ENCODE data around the gene NPC2. TPM values are rescaled to one million over a fixed set of nuclear protein-coding genes. Genes with fewer than 3 reads are reported as not detected.

Gene NPC2
- total and polyA plus RNA-seq, 2 of the 4 experiments (the other 2 are of a cell fraction), result 210 to 273 TPM

- Histone ChIP-seq H2BK20ac (ENCODE audit: low read depth, low read length) (no peak overlapping the region), H3K27ac (ENCODE audit: insufficient read depth, low read length) (no peak overlapping the region), H4K20me1 (ENCODE audit: insufficient read depth, low read length) (no peaks in the 10 kb centered on the region), H2BK120ac (ENCODE audit: low read depth, low read length) (no peak overlapping the region), H3K27me3 (ENCODE audit: control insufficient read depth, insufficient read depth, low read length) (no peaks in the 10 kb centered on the region), H4K8ac (ENCODE audit: low read depth in 2 of 2, low read length in 2 of 2) (no peak overlapping the region), H3K9ac (ENCODE audit: low read depth, low read length) (no peak overlapping the region), H2BK15ac (ENCODE audit: low read depth, low read length) (no peak overlapping the region), H3K23ac (ENCODE audit: low read depth, low read length) (no peak overlapping the region), H3K4me2 (ENCODE audit: low read depth, low read length) (no peak overlapping the region), H2AK5ac (ENCODE audit: low read depth, low read length) (no peak overlapping the region), H3K36me3 (ENCODE audit: control insufficient read depth, insufficient read depth, low read length) (peaks cover under 1% of the 10 kb centered on the region; the same call in 1 of the 2 replicates), H3K56ac (ENCODE audit: extremely low read depth, insufficient read depth, low read length) (no peak overlapping the region), H2AFZ (replicated peaks; ENCODE audit: low read length, poor library complexity) (no peak overlapping the region), H3K79me1 (ENCODE audit: low read depth in 1 of 2, low read length in 2 of 2) (peaks cover 0 to 5% of the 10 kb centered on the region in 2 experiments; a peak in 1 of 4 replicates), H3K18ac (ENCODE audit: low read depth, low read length) (no peak overlapping the region), H2AK9ac (replicated peaks; ENCODE audit: low read depth, low read length, poor library complexity) (no peak overlapping the region), H4K91ac (ENCODE audit: insufficient read depth, low read depth, low read length) (no peak overlapping the region), H3K9me3 (ENCODE audit: control insufficient read depth, insufficient read depth, low read length) (no peaks in the 10 kb centered on the region), H4K5ac (ENCODE audit: low read depth, low read length) (no peak overlapping the region), H3K4me3 (ENCODE audit: insufficient read depth, low read depth, low read length) (no peak overlapping the region), H3K9me1 (ENCODE audit: insufficient read depth, low read length) (peaks cover 5% of the 10 kb centered on the region), H3K4me1 (ENCODE audit: control insufficient read depth, insufficient read depth, low read length) (peaks cover 3% of the 10 kb centered on the region), H3K14ac (replicated peaks; ENCODE audit: low read depth, low read length) (no peak overlapping the region), H2BK5ac (ENCODE audit: low read depth, low read length, poor library complexity, severe bottlenecking) (no peak overlapping the region), H3K4ac (ENCODE audit: low read depth, low read length) (no peak overlapping the region)
- ChIA-PET CTCF (no interaction called here), POLR2A (ENCODE audit: unreplicated experiment) (no interaction called here)
- BruUV-seq (replicated peaks), result no TSS peak
- no peak for ATAC-seq (ENCODE audit: low read depth)
- 76% methylated on average over 2 of the region's 10 CpGs; no CpG with 5 or more reads in 1 of the 2 experiments for WGBS, 2 experiments (ENCODE audit: extremely low coverage in 2 of 2, insufficient read length in 1 of 2)
- intact Hi-C loops (cut with micrococcal nuclease) (no loop called here), dilution Hi-C loops (cut with HindIII; ENCODE audit: low sequenced_read_pairs, unreplicated experiment) (no loop called here), in situ Hi-C loops (cut with MboI; ENCODE audit: low sequenced_read_pairs) (no loop called here)
- TF ChIP-seq ELK1 (IDR thresholded peaks at IDR 0.05; ENCODE audit: borderline replicate concordance, low read depth, low read length) (no peak), RAD21 (IDR thresholded peaks at IDR 0.05; ENCODE audit: low read length) (no peak), NFE2L2 (IDR thresholded peaks at IDR 0.05; ENCODE audit: low read depth, low read length) (no peak), MXI1 (IDR thresholded peaks at IDR 0.05; ENCODE audit: borderline replicate concordance, low read depth, low read length) (no peak), CTCF (conservative IDR thresholded peaks at IDR 0.05; ENCODE audit: low read depth, low read length) (no peak), CHD1 (IDR thresholded peaks at IDR 0.05; ENCODE audit: low read depth, low read length) (no peak), SMC3 (IDR thresholded peaks at IDR 0.05; ENCODE audit: low read depth, low read length) (no peak), FOS (IDR thresholded peaks at IDR 0.05; ENCODE audit: low read depth, low read length) (no peak)
- TF ChIP-seq, protein P1, sequence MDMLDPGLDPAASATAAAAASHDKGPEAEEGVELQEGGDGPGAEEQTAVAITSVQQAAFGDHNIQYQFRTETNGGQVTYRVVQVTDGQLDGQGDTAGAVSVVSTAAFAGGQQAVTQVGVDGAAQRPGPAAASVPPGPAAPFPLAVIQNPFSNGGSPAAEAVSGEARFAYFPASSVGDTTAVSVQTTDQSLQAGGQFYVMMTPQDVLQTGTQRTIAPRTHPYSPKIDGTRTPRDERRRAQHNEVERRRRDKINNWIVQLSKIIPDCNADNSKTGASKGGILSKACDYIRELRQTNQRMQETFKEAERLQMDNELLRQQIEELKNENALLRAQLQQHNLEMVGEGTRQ (IDR thresholded peaks at IDR 0.05; ENCODE audit: low read depth, low read length), result no peak
- DNase-seq, result no peak
Observed at GRCh38 chr14:74535756-74536325, 42.7 kb upstream of the NPC2 start.
